OCI-LY1 (cell line): ENCODE measurements around the gene SLC10A4.

Source experiments
- H2AFZ ChIP-seq: fragments of 200-600 bp; sonication (generic), shearing (Covaris generic); 2 replicates; pipeline ENCODE4 v1.6.0; 2014; ENCODE audit warnings: antibody characterized with exemption, mild to moderate bottlenecking, low read length
- H3F3A ChIP-seq: fragments of 200-600 bp; sonication (generic), shearing (Covaris generic); 2 replicates; pipeline ENCODE4 v1.6.0; 2014; ENCODE audit warnings: mild to moderate bottlenecking, antibody characterized with exemption, low read length, moderate library complexity; ENCODE audit not compliant: insufficient read depth
- H3K27ac ChIP-seq: fragments of 200-600 bp; sonication (generic); 2 replicates; pipeline ENCODE4 v1.5.1; 2014; ENCODE audit warnings: low read length, mixed run types, mild to moderate bottlenecking, low read depth; ENCODE audit not compliant: poor library complexity, severe bottlenecking
- H3K27me3 ChIP-seq: fragments of 200-600 bp; sonication (generic); 2 replicates; pipeline ENCODE4 v1.6.0; 2014; ENCODE audit warnings: antibody characterized with exemption, mild to moderate bottlenecking, low read length, moderate library complexity; ENCODE audit not compliant: insufficient read depth
- H3K36me3 ChIP-seq: fragments of 200-600 bp; sonication (generic); 2 replicates; pipeline ENCODE4 v1.6.1; 2014; ENCODE audit warnings: mild to moderate bottlenecking, antibody characterized with exemption, low read length, moderate library complexity, mixed read lengths; ENCODE audit not compliant: insufficient read depth
- H3K4me1 ChIP-seq: fragments of 200-600 bp; sonication (generic); 2 replicates; pipeline ENCODE4 v1.5.1; 2014; ENCODE audit warnings: mild to moderate bottlenecking, low read length, moderate library complexity; ENCODE audit not compliant: insufficient read depth, severe bottlenecking
- H3K4me2 ChIP-seq: fragments of 200-600 bp; sonication (generic), shearing (Covaris generic); 2 replicates; pipeline ENCODE4 v1.6.1; 2014; ENCODE audit warnings: low read length
- H3K4me3 ChIP-seq: fragments of 200-600 bp; sonication (generic); 2 replicates; pipeline ENCODE4 v1.5.1; 2014; ENCODE audit warnings: low read length, low read depth, mild to moderate bottlenecking, mixed read lengths; ENCODE audit not compliant: poor library complexity, severe bottlenecking
- H3K79me2 ChIP-seq: fragments of 200-600 bp; shearing (Covaris generic); 2 replicates; pipeline ENCODE4 v1.6.1; 2016; ENCODE audit warnings: mixed run types, low read length, mixed read lengths; ENCODE audit not compliant: insufficient read depth
- H3K9ac ChIP-seq: fragments of 200-600 bp; sonication (generic), shearing (Covaris generic); 2 replicates; pipeline ENCODE4 v1.6.1; 2014; ENCODE audit warnings: mild to moderate bottlenecking, low read length, mixed read lengths
- H3K9me2 ChIP-seq: fragments of 200-600 bp; sonication (generic), shearing (Covaris generic); 2 replicates; pipeline ENCODE4 v1.6.1; 2014; ENCODE audit warnings: low read depth, mild to moderate bottlenecking, low read length, mixed read lengths
- H3K9me3 ChIP-seq: fragments of 200-600 bp; shearing (Covaris generic); 2 replicates; pipeline ENCODE4 v1.6.1; 2014; ENCODE audit warnings: low read length, mixed read lengths
- H4K20me1 ChIP-seq: fragments of 200-600 bp; sonication (generic), shearing (Covaris generic); 2 replicates; pipeline ENCODE4 v1.6.0; 2016; ENCODE audit warnings: mild to moderate bottlenecking, low read length; ENCODE audit not compliant: insufficient read depth
- EZH2 ChIP-seq: fragments of 200-600 bp; sonication (generic), shearing (Covaris generic); IDR thresholded peaks from 2 replicates; pipeline ENCODE4 v1.8.0; 2017; ENCODE audit warnings: borderline replicate concordance, mixed run types, mild to moderate bottlenecking, antibody characterized with exemption, low read length, moderate library complexity, mixed read lengths
- TF ChIP-seq, protein P1 (sequence below): fragments of 200-600 bp; sonication (generic), shearing (Covaris generic); IDR thresholded peaks from 2 replicates; pipeline ENCODE4 v1.5.1; 2017; ENCODE audit warnings: mild to moderate bottlenecking, antibody characterized with exemption, low read length, moderate library complexity, mixed read lengths

The SLC10A4 gene

DNA sequence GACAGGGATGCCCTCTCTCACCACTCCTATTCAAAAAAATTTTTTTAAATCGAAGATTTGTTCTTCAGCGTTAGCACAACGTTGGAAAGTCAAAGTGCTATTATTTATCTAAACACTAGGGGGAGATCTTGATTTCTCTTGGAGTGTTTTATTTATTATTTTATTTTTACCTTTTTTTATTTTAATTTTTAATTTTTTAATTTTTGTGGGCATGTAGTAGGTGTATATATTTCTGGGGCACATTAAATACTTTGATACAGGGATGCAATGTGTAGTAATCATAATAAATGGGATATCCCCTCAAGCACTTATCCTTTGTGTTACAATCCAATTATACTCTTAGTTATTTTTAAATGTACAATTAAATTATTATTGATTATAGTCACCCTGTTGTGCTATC, 37.4 kb upstream of the SLC10A4 start:
- Histone ChIP-seq H3K9ac (no peak overlapping the region), H3K36me3 (no peaks in the 10 kb centered on the region), H3K79me2 (no peaks in the 10 kb centered on the region), H4K20me1 (no peaks in the 10 kb centered on the region), H3K4me2 (no peak overlapping the region), H3F3A (no peaks in the 10 kb centered on the region), H3K27ac (no peak overlapping the region), H2AFZ (no peak overlapping the region), H3K4me3 (no peak overlapping the region), H3K27me3 (no peaks in the 10 kb centered on the region), H3K4me1 (no peaks in the 10 kb centered on the region), H3K9me2 (no peaks in the 10 kb centered on the region), H3K9me3 (no peaks in the 10 kb centered on the region)
- TF ChIP-seq, protein P1, sequence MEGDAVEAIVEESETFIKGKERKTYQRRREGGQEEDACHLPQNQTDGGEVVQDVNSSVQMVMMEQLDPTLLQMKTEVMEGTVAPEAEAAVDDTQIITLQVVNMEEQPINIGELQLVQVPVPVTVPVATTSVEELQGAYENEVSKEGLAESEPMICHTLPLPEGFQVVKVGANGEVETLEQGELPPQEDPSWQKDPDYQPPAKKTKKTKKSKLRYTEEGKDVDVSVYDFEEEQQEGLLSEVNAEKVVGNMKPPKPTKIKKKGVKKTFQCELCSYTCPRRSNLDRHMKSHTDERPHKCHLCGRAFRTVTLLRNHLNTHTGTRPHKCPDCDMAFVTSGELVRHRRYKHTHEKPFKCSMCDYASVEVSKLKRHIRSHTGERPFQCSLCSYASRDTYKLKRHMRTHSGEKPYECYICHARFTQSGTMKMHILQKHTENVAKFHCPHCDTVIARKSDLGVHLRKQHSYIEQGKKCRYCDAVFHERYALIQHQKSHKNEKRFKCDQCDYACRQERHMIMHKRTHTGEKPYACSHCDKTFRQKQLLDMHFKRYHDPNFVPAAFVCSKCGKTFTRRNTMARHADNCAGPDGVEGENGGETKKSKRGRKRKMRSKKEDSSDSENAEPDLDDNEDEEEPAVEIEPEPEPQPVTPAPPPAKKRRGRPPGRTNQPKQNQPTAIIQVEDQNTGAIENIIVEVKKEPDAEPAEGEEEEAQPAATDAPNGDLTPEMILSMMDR, result no peak

DNA sequence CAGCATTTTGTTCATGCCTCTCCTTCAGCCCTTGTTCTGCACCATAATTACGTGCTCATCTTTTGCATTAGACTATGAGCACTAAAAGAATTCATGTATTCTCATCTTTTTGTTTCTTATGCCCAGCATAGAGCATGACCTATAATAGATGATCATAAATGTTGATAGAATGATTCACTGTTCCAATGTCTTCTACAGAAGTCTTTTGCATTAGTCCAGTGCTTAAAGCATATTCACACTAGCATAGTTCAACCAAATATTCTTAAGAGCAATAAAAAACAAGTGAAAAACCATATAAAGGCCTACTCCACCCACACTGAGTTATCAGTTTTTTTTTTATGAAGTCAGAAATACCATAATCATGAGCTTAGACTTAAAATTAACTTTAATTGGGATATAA, 36.5 kb upstream of the SLC10A4 start:
- Histone ChIP-seq H3K9me3 (no peaks in the 10 kb centered on the region), H4K20me1 (no peaks in the 10 kb centered on the region), H3K9ac (no peak overlapping the region), H3K4me1 (no peaks in the 10 kb centered on the region), H3K4me3 (no peak overlapping the region), H3K27ac (no peak overlapping the region), H2AFZ (no peak overlapping the region), H3K9me2 (no peaks in the 10 kb centered on the region), H3K4me2 (no peak overlapping the region), H3F3A (no peaks in the 10 kb centered on the region), H3K27me3 (no peaks in the 10 kb centered on the region), H3K79me2 (no peaks in the 10 kb centered on the region), H3K36me3 (no peaks in the 10 kb centered on the region)
- TF ChIP-seq, protein P1, result no peak
- no peak for TF ChIP-seq EZH2

DNA sequence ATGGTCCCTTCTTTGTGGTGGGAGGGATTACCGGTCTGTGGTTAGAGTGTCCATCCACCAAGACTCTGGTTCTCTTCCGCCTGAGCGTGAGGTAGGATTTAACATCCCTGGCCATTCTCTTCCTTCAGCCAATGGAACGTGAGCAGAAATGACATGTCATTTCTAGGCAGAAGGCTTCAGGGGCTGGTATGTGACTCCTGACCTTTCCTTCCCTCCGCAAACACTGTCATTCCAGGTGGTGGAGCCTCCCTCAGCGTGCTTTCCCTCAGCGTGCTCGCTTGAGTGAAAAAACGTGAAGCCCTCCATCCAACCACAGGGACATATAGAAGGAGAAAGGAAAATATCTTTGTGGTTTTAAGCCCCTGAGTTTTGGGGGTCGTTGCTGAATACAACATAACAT, 34.0 kb upstream of the SLC10A4 start:
- H4K20me1 ChIP-seq, result no peaks in the 10 kb centered on the region
- no peak overlapping the region for H3K4me2 ChIP-seq
- H3F3A ChIP-seq, result no peaks in the 10 kb centered on the region
- no peak overlapping the region for H3K9ac ChIP-seq
- no peaks in the 10 kb centered on the region for H3K36me3 ChIP-seq
- H3K9me2 ChIP-seq, result no peaks in the 10 kb centered on the region
- no peak overlapping the region for H3K4me3 ChIP-seq
- H2AFZ ChIP-seq, result no peak overlapping the region
- TF ChIP-seq EZH2, result no peak
- TF ChIP-seq, protein P1, result no peak
- H3K9me3 ChIP-seq, result no peaks in the 10 kb centered on the region
- H3K79me2 ChIP-seq, result no peaks in the 10 kb centered on the region
- H3K27me3 ChIP-seq, result no peaks in the 10 kb centered on the region
- no peaks in the 10 kb centered on the region for H3K4me1 ChIP-seq
- H3K27ac ChIP-seq, result no peak overlapping the region
